Measurements from ENCODE around the gene GMDS.

The GMDS gene

GRCh38 chr6:2228392-2228791 is 17.0 kb downstream of the GMDS start:
- no peak for DNase-seq
- Histone ChIP-seq H3K4me3 (ENCODE audit: low read depth, low read length) (no peak overlapping the region), H3K36me3 (no peaks in the 10 kb centered on the region), H3K9me3 (no peaks in the 10 kb centered on the region), H3K4me1 (no peaks in the 10 kb centered on the region), H3K27me3 (peaks cover 11% of the 10 kb centered on the region)
- TF ChIP-seq, protein P1, sequence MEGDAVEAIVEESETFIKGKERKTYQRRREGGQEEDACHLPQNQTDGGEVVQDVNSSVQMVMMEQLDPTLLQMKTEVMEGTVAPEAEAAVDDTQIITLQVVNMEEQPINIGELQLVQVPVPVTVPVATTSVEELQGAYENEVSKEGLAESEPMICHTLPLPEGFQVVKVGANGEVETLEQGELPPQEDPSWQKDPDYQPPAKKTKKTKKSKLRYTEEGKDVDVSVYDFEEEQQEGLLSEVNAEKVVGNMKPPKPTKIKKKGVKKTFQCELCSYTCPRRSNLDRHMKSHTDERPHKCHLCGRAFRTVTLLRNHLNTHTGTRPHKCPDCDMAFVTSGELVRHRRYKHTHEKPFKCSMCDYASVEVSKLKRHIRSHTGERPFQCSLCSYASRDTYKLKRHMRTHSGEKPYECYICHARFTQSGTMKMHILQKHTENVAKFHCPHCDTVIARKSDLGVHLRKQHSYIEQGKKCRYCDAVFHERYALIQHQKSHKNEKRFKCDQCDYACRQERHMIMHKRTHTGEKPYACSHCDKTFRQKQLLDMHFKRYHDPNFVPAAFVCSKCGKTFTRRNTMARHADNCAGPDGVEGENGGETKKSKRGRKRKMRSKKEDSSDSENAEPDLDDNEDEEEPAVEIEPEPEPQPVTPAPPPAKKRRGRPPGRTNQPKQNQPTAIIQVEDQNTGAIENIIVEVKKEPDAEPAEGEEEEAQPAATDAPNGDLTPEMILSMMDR (IDR thresholded peaks at IDR 0.05; ENCODE audit: low read depth, low read length) = no peak

- no peak for DNase-seq
- TF ChIP-seq, protein P1 (IDR thresholded peaks at IDR 0.05; ENCODE audit: low read depth, low read length) = no peak
- Histone ChIP-seq H3K4me1 (no peaks in the 10 kb centered on the region), H3K36me3 (no peaks in the 10 kb centered on the region), H3K9me3 (no peaks in the 10 kb centered on the region), H3K27me3 (peaks cover 11% of the 10 kb centered on the region), H3K4me3 (ENCODE audit: low read depth, low read length) (no peak overlapping the region)
Measured at GRCh38 chr6:2226775-2227174, 18.6 kb downstream of the GMDS start.

- H3K4me3 ChIP-seq (ENCODE audit: low read depth, low read length) = no peak overlapping the region
- no peaks in the 10 kb centered on the region for H3K4me1 ChIP-seq
- peaks cover 11% of the 10 kb centered on the region for H3K27me3 ChIP-seq
- H3K36me3 ChIP-seq = no peaks in the 10 kb centered on the region
- H3K9me3 ChIP-seq = no peaks in the 10 kb centered on the region
- TF ChIP-seq, protein P1 (IDR thresholded peaks at IDR 0.05; ENCODE audit: low read depth, low read length) = no peak
- no peak for DNase-seq
Measured at GRCh38 chr6:2225422-2226392, 19.7 kb downstream of the GMDS start.

DNA sequence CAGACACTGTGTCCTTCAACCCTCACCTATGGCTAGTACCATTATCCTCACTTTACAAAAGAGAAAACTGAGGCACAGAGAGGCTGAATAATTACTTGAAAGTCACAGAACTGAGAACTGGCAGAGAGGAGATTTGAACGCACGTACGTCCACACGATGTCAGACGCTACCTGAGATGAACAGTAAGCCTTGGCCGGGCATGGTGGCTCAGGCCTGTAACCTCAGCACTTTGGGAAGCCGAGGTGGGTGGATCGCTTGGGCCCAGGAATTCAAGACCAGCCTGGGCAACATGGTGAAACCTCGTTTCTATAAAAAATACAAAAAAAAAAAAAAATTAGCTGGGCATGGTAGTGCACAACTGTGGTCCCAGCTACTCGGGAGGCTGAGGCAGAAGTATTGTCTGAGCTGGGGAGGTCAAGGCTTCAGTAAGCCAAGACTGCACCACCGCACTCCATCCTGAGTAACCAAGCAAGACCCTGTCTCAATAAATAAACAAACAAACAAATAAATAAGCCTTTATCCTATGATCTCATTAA is 20.5 kb downstream of the GMDS start:
- Histone ChIP-seq H3K4me1 (no peaks in the 10 kb centered on the region), H3K9me3 (no peaks in the 10 kb centered on the region), H3K27me3 (peaks cover 11% of the 10 kb centered on the region), H3K4me3 (ENCODE audit: low read depth, low read length) (no peak overlapping the region), H3K36me3 (no peaks in the 10 kb centered on the region)
- TF ChIP-seq, protein P1 (IDR thresholded peaks at IDR 0.05; ENCODE audit: low read depth, low read length) = no peak
- no peak for DNase-seq

GRCh38 chr6:2222275-2222842 is 23.0 kb downstream of the GMDS start:
- H3K4me3 ChIP-seq (ENCODE audit: low read depth, low read length) = no peak overlapping the region
- no peaks in the 10 kb centered on the region for H3K36me3 ChIP-seq
- DNase-seq = no peak

More at GRCh38 chr6:2222275-2222842, 23.0 kb downstream of the GMDS start:
- Histone ChIP-seq H3K9me3 (no peaks in the 10 kb centered on the region), H3K4me1 (no peaks in the 10 kb centered on the region), H3K27me3 (peaks cover 6% of the 10 kb centered on the region; the same call in 1 of the 2 replicates)
- TF ChIP-seq, protein P1 (IDR thresholded peaks at IDR 0.05; ENCODE audit: low read depth, low read length) = no peak
